SU-DHL-6 (cell line): ENCODE data around the gene FANCM.

Experiments
- H2AFZ ChIP-seq: fragments of 200-600 bp; sonication (generic); 2 replicates; pipeline ENCODE4 v1.6.1; 2014; ENCODE audit warnings: low read depth, mild to moderate bottlenecking, moderate library complexity, mixed read lengths, antibody characterized with exemption, low read length; ENCODE audit not compliant: severe bottlenecking
- H3F3A ChIP-seq: fragments of 200-600 bp; shearing (Covaris generic); 2 replicates; pipeline ENCODE4 v1.6.0; 2016; ENCODE audit warnings: antibody characterized with exemption, mild to moderate bottlenecking; ENCODE audit not compliant: insufficient read depth
- H3K27ac ChIP-seq: fragments of 200-600 bp; sonication (generic); 2 replicates; pipeline ENCODE4 v1.5.1; 2016; ENCODE audit warnings: low read depth, mild to moderate bottlenecking, low read length, moderate library complexity, mixed read lengths
- H3K27me3 ChIP-seq: fragments of 200-600 bp; sonication (generic), shearing (Covaris generic); 2 replicates; pipeline ENCODE4 v1.6.0; 2014; ENCODE audit warnings: mild to moderate bottlenecking, low read length
- H3K36me3 ChIP-seq: fragments of 200-600 bp; sonication (generic); 2 replicates; pipeline ENCODE4 v1.6.1; 2014; ENCODE audit warnings: mild to moderate bottlenecking, low read length, mixed read lengths
- H3K4me2 ChIP-seq: fragments of 300-600, 200-600 bp; shearing (Covaris generic), sonication (generic); 2 replicates; pipeline ENCODE4 v1.6.0; 2014; ENCODE audit warnings: low read length, low read depth, mild to moderate bottlenecking; ENCODE audit not compliant: poor library complexity, severe bottlenecking
- H3K4me3 ChIP-seq: fragments of 200-600 bp; sonication (generic); 2 replicates; pipeline ENCODE4 v1.5.1; 2014; ENCODE audit warnings: antibody characterized with exemption, low read length, mild to moderate bottlenecking, mixed read lengths; ENCODE audit not compliant: insufficient read depth, poor library complexity, severe bottlenecking
- H3K79me2 ChIP-seq: fragments of 200-600 bp; sonication (generic); 2 replicates; pipeline ENCODE4 v1.6.1; 2014; ENCODE audit warnings: mild to moderate bottlenecking, low read length, moderate library complexity; ENCODE audit not compliant: insufficient read depth
- H3K9ac ChIP-seq: fragments of 200-600 bp; sonication (generic); 2 replicates; pipeline ENCODE4 v1.7.0; 2014; ENCODE audit warnings: mild to moderate bottlenecking, low read length
- H3K9me2 ChIP-seq: fragments of 200-600 bp; sonication (generic); replicated peaks from 2 replicates; pipeline ENCODE4 v1.6.1; 2014; ENCODE audit warnings: low read length; ENCODE audit not compliant: insufficient read depth
- H3K9me3 ChIP-seq: fragments of 200-600 bp; sonication (generic); 2 replicates; pipeline ENCODE4 v1.6.1; 2014; ENCODE audit warnings: low read length, mixed read lengths; ENCODE audit not compliant: insufficient read depth
- H4K20me1 ChIP-seq: fragments of 200-600 bp; sonication (generic); 2 replicates; pipeline ENCODE4 v1.6.1; 2014; ENCODE audit warnings: low read depth, mild to moderate bottlenecking, antibody characterized with exemption, low read length, moderate library complexity, mixed read lengths
- EZH2phosphoT487 ChIP-seq: fragments of 200-600 bp; sonication (generic), shearing (Covaris generic); conservative IDR thresholded peaks from 2 replicates; pipeline ENCODE4 v1.6.1; 2018; ENCODE audit warnings: mild to moderate bottlenecking, antibody characterized with exemption, low read length, moderate library complexity, mixed read lengths
- TF ChIP-seq, protein P1 (sequence below): fragments of 200-600 bp; sonication (generic); IDR thresholded peaks from one replicate; pipeline ENCODE4 v1.5.1; 2017; ENCODE audit warnings: antibody characterized with exemption, mild to moderate bottlenecking, low read length, moderate library complexity; ENCODE audit not compliant: insufficient read depth, poor library complexity, severe bottlenecking

Gene FANCM

DNA sequence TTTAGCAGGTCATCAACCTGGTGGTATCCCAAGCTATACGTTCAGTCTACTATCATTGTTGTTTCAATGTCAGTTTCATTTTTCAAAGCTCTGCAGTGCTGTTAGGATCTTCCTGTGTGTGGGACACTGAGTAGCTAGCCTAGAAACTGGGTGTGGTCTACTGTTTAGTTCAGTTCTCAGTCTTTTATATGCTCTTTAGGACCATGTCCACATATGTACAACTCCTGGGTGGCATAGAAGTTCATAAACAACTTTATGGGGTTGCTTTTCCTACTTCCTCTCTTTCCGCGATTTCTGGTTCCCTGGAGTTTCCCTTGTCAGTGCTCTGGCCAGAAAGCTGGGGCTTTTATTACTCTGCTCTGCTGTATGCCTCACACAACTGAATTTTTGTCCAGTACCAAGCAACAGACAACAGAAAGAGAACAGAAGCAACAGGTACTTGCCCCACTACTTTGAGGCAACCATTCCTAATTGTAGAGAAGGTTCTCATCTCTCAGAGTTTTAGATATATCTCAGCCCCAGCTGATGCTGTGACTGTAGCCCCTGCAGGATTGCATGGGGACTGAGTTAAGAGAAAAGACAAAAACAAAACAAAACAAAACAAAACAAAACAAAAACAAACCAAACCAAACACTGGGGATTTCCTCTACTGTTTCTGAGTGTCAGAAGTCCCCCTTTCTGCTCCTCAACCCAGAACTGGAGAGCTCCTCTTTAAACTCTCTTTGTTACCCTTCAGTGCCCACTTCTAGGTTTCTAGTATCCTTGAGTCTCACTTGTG, 86.9 kb downstream of the FANCM start:
- Histone ChIP-seq H3K79me2 (peaks cover under 1% of the 10 kb centered on the region; the same call in 1 of the 2 replicates), H3K36me3 (peaks cover 62% of the 10 kb centered on the region), H3K4me3 (no peak overlapping the region), H3K27ac (no peak overlapping the region), H3K27me3 (no peaks in the 10 kb centered on the region), H3K4me2 (no peak overlapping the region), H3K9me3 (no peaks in the 10 kb centered on the region), H2AFZ (no peak overlapping the region), H3F3A (no peaks in the 10 kb centered on the region), H3K9ac (no peak overlapping the region), H3K9me2 (no peaks in the 10 kb centered on the region), H4K20me1 (no peaks in the 10 kb centered on the region)
- TF ChIP-seq EZH2phosphoT487: no peak
- TF ChIP-seq, protein P1, sequence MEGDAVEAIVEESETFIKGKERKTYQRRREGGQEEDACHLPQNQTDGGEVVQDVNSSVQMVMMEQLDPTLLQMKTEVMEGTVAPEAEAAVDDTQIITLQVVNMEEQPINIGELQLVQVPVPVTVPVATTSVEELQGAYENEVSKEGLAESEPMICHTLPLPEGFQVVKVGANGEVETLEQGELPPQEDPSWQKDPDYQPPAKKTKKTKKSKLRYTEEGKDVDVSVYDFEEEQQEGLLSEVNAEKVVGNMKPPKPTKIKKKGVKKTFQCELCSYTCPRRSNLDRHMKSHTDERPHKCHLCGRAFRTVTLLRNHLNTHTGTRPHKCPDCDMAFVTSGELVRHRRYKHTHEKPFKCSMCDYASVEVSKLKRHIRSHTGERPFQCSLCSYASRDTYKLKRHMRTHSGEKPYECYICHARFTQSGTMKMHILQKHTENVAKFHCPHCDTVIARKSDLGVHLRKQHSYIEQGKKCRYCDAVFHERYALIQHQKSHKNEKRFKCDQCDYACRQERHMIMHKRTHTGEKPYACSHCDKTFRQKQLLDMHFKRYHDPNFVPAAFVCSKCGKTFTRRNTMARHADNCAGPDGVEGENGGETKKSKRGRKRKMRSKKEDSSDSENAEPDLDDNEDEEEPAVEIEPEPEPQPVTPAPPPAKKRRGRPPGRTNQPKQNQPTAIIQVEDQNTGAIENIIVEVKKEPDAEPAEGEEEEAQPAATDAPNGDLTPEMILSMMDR: no peak

DNA sequence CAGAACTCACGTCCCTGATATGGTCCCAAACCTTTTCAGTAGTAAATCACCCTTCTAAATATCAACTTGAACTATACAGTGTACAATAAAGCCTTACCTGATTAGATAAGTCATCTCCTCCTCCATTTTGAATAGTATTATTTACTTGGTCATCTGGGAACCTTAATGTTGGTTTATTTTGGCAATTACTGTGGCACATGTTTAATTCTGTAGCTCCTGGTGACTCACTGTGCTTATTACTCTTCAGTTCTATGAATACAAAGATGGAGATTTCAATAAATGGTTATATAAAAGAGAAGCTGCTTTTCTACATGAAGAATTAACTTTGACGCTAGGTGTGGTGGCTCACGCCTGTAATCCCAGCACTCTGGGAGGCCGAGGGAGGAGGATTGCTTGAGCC, 91.8 kb downstream of the FANCM start:
- no peak overlapping the region for H3K9ac ChIP-seq
- H3K4me3 ChIP-seq: no peak overlapping the region
- H3K9me2 ChIP-seq: no peaks in the 10 kb centered on the region
- H3K79me2 ChIP-seq: peaks cover 3% of the 10 kb centered on the region; the same call in 1 of the 2 replicates
- TF ChIP-seq, protein P1: no peak
- TF ChIP-seq EZH2phosphoT487: no peak
- H3K9me3 ChIP-seq: no peaks in the 10 kb centered on the region
- H2AFZ ChIP-seq: no peak overlapping the region
- H4K20me1 ChIP-seq: no peaks in the 10 kb centered on the region
- peaks cover 82% of the 10 kb centered on the region for H3K36me3 ChIP-seq
- H3K4me2 ChIP-seq: no peak overlapping the region
- H3K27me3 ChIP-seq: no peaks in the 10 kb centered on the region
- no peak overlapping the region for H3K27ac ChIP-seq
- H3F3A ChIP-seq: peaks cover 7% of the 10 kb centered on the region; the same call in 1 of the 2 replicates

DNA sequence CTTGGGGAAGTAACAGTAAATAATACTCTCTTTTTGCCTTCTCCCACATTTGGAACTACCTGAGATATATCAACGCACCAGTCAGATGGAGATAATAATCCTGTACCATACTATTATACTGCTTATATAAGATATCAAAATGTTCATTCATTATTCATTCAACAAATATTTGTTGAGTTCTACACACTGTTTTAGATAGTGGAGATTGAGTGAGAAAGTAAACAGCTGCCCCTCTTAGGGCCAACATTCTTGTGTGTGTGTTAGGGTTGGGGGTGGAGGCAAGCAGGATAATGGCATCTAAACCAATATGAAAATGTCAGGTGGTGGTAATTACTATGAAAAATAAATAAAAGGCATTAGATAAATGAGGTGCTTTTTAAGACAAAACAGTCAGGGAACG, 103.3 kb downstream of the FANCM start:
- Histone ChIP-seq H4K20me1 (peaks cover 14% of the 10 kb centered on the region), H3K9ac (no peak overlapping the region), H3K27ac (no peak overlapping the region), H3K4me2 (no peak overlapping the region), H3K79me2 (peaks cover 42% of the 10 kb centered on the region), H3F3A (no peaks in the 10 kb centered on the region), H3K36me3 (peaks cover 45% of the 10 kb centered on the region), H3K4me3 (no peak overlapping the region), H3K9me2 (no peaks in the 10 kb centered on the region), H3K9me3 (no peaks in the 10 kb centered on the region), H3K27me3 (no peaks in the 10 kb centered on the region), H2AFZ (no peak overlapping the region)
- TF ChIP-seq, protein P1: no peak
- TF ChIP-seq EZH2phosphoT487: no peak
